ENCODE measurements around the gene TOPAZ1.

The TOPAZ1 gene

GRCh38 chr3:44334326-44334725 is 92.6 kb downstream of the TOPAZ1 start:
- DNase-seq (ENCODE audit: low read depth), result no peak

GRCh38 chr3:44337248-44337785 is 95.6 kb downstream of the TOPAZ1 start:
- DNase-seq (ENCODE audit: low read depth), result no peak

- DNase-seq (ENCODE audit: low read depth), result peak; percentile 95
Observed at GRCh38 chr3:44338010-44338827, 96.5 kb downstream of the TOPAZ1 start, which contains the start of gene TCAIM. Gene TCAIM (plus strand): TSS chr3:44338766. CDS start chr3:44354783, 16,017 bp downstream.

- no peak for DNase-seq (ENCODE audit: low read depth)
Observed at GRCh38 chr3:44338828-44339127, 97.1 kb downstream of the TOPAZ1 start.

GRCh38 chr3:44339181-44340057 is 97.7 kb downstream of the TOPAZ1 start:
- peak; percentile 29 for DNase-seq (ENCODE audit: low read depth)

GRCh38 chr3:44340058-44340395 is 98.3 kb downstream of the TOPAZ1 start:
- DNase-seq (ENCODE audit: low read depth), result peak; percentile 28

- peak; percentile 74 for DNase-seq (ENCODE audit: low read depth)
Observed at GRCh38 chr3:44342176-44342790, 100.6 kb downstream of the TOPAZ1 start.

- DNase-seq (ENCODE audit: low read depth), result no peak
Observed at GRCh38 chr3:44343421-44343820, 101.7 kb downstream of the TOPAZ1 start.

GRCh38 chr3:44346590-44346989 is 104.9 kb downstream of the TOPAZ1 start:
- DNase-seq (ENCODE audit: low read depth), result peak; percentile 66

GRCh38 chr3:44348993-44349392 is 107.3 kb downstream of the TOPAZ1 start:
- DNase-seq (ENCODE audit: low read depth), result no peak

- DNase-seq (ENCODE audit: low read depth), result no peak
Observed at GRCh38 chr3:44353355-44353924, 111.8 kb downstream of the TOPAZ1 start.

GRCh38 chr3:44355362-44356033 is 113.8 kb downstream of the TOPAZ1 start:
- peak; percentile 94 for DNase-seq (ENCODE audit: low read depth)

GRCh38 chr3:44359146-44359751 is 117.6 kb downstream of the TOPAZ1 start:
- peak; percentile 57 for DNase-seq (ENCODE audit: low read depth)

GRCh38 chr3:44363591-44363990 is 121.9 kb downstream of the TOPAZ1 start:
- no peak for DNase-seq (ENCODE audit: low read depth)

- no peak for DNase-seq (ENCODE audit: low read depth)
Observed at GRCh38 chr3:44365952-44366351, 124.3 kb downstream of the TOPAZ1 start.

GRCh38 chr3:44375450-44375849 is 133.8 kb downstream of the TOPAZ1 start:
- no peak for DNase-seq (ENCODE audit: low read depth)

All from amniotic epithelial cell (primary cell).